Stimulated activated CD4-positive, alpha-beta T cell treated with anti-CD3 and anti-CD28 coated beads, Interleukin-4, amount 100 ng/mL, for 1 hour (primary cell): ENCODE data around the gene ST6GALNAC2.

Experiments
- DNase-seq: peaks from one replicate; pipeline ENCODE4 v3.0.0-alpha.2; 2020

Gene ST6GALNAC2

DNA sequence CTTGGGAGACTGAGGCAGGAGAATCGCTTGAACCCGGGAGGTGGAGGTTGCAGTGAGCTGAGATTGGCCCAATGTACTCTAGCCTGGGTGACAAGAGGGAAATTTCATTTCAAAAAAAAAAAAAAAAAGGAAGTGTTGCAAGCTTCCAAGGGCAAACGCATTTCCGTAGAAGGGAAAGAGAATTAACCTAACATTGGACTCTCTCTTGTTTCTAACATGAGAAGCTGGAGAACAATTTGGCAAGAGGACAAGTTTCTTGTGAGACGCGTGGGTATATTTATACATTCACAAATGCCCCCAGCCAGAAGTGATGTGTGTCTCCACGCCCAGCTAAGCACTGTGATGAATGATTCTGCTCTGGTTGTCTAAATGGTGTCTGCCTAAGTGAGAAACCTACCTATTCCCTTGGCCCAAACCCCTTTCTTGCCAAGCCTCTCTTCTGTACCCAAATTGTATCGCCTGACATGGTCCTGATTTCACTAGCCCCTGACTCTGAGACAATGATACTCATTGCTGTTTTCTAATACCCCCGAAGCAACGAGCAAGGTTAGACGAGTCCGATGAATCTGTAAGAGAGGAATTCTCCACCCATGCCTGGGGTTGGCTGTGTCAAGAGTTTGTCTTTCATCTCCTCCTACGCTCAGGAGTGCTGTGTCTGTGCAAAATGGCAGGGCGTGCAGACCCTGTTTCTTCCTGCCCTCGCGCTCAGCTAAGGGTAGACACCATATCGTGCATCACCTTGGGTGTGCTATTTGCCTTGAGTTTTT, 14.2 kb upstream of the ST6GALNAC2 start:
- no peak for DNase-seq

DNA sequence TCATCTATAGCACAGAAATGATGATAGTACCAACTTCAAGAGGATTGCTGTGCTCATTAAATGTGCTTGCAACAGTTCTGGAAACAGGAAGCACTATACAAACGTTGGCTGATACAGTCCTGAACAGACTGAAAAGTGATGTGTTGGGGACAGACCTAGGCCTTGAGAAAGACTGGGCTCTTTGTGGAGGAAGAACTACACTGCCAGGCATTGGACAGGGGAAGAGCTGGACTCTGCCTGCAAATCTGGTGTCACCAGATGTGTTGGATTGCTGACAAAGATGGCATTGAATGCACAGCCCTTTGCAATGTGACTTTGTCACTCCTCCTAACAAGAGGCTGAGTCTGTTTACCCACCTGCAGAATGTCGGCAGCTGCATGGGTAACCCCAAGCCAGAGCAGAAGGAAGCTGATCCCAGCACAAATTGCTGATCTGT, 12.4 kb upstream of the ST6GALNAC2 start:
- DNase-seq = no peak

DNA sequence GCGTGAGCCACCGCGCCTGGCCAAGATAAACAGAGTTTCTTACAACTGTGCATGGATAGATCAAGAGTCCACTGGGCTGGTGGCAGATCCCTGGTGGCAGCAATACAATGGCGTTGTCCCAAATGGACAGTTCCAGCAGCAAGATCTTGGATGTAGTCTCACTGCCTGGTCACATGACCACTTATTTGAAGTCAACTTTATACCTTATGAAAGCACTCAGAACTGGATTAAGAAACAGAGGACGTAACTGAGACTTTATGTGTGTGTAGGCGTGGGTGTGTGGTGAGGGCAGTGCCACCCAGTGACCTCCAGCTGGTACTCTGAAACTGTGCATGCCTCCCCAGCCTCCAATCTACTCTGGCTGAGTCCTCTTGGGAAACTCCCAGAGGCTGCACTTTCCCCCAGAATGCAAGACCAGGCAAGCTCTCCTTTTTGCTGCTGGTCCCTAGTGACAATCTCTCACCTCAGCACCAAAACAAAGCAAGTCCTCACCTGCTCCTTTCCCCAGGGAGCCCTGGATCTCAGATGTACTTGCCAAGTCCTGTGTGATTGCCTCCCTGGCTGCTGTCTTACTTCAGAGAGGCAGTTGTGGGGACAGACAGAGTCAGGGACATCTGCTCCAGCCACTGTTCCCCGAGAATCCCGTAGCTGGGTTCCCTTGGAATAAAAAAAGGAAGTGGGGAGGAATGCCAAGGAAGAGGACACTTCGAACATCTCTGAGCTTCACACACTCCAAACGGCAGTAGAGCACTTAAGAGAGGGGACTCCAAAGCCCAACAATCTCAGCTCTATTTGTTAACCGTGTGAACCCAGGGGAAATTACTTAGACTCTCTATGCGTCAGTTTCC, 11.7 kb upstream of the ST6GALNAC2 start:
- no peak for DNase-seq

DNA sequence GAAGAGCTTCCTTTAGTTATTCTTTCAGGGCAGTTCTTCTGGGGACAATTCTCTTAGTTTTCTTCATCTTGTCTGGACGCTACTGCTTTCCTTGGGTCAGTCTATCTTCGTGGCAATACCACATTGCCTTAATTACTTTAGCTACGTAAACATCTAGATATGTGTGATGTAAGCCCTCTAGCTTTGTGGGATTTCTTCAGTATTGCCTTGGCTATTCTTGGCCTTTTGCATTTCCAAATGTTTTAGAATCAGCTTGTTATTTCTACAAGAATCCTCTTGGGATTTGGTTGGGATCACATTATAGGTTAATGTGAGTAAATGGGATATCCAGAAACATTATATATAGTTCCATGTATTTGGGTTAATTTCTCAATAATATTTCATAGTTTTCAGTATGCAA, 9.0 kb upstream of the ST6GALNAC2 start:
- DNase-seq = no peak

DNA sequence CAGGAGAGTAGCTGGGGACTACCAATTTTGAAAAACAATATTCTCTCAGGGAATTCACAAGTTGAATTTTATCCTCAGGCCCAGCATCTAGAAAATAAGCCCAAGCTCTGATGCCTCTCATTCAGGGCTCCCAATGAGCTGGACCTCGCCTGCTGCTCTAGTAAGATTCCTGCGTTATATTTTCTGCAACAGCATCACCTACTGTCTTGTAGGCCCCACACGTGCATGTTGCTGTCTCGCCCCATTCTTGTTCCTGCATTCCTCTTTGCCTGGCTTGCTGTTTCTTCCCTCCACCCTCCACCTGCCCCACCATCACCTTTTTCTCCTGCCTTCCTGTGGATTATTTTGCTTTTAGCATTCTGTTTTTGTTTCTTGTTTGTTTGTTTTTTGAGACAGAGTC, 8.3 kb upstream of the ST6GALNAC2 start:
- DNase-seq = no peak

DNA sequence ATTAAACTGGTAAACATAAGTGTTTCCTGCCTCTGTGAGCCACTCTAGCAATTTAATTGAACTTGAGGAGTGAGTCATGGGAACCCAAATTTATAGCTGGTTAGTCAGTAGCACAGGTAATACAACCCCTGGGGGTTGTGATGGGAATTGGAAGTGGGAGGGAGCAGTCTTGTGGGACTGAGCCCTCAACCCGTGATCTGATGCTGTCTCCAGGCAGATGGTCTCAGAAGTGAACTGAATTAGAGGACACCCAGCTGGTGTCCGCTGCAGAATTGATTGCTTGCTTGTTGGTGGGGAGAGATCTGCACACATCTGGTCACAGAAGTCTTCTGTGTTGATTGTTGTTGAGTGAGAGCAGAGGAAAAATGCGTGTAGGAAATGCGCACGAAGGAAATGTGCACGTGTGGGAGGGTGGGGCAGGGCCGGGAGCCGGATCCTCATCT, 7.7 kb upstream of the ST6GALNAC2 start:
- no peak for DNase-seq

DNA sequence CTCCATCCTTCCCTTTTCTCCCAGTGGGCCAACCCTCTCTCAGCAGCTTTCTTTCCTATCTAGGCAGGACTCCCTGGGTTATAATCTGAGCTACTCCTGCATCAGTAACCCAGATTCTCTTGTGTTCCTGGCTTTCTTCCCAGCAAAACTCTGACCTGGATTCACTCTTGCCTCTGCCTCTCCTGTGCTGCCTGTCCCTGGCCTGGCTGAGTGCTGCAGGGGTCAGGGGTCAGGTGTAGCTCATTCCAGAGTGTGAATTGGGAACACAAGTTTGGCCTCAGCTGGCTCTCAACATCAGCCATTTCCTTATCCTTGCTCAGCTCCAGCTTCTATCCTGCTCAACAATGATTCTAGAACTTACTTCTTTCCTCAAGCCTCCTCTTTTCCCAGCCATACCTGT, 2.5 kb upstream of the ST6GALNAC2 start:
- no peak for DNase-seq

DNA sequence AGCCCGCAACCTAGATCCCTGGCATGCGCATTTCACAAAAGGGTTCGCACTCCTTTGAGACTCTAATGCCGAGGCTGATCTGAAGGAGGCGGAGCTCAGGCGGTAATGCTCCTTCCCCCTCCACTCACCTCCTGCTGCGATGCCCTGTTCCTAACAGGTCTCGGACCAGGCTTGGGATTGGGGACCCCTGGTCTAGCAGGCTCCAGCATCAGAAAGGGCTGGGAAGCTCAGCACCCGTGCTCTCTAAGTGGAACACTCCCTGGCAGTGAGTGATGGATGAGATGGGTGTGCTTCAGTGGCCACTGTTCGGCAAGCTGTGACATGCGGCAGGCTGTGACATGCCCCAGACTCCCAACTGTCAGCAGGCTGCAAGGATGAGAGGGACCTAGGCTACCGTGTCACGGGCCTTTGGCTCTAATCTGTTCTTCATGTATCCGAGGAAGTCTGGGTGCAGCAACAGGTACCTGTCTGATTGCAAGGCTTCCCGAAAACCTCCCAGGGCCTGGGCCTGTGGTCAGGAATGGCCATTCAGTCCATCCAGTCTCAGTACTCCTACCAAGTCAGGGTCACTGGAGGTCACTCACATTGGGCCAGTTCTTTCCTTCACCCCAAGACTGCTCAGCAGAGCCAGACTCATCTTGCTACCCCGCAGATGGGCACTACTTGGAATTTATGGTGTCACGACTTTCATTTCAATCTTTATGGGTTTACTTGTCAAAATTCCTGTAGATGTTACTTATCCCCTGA, 1.3 kb upstream of the ST6GALNAC2 start:
- DNase-seq = no peak

DNA sequence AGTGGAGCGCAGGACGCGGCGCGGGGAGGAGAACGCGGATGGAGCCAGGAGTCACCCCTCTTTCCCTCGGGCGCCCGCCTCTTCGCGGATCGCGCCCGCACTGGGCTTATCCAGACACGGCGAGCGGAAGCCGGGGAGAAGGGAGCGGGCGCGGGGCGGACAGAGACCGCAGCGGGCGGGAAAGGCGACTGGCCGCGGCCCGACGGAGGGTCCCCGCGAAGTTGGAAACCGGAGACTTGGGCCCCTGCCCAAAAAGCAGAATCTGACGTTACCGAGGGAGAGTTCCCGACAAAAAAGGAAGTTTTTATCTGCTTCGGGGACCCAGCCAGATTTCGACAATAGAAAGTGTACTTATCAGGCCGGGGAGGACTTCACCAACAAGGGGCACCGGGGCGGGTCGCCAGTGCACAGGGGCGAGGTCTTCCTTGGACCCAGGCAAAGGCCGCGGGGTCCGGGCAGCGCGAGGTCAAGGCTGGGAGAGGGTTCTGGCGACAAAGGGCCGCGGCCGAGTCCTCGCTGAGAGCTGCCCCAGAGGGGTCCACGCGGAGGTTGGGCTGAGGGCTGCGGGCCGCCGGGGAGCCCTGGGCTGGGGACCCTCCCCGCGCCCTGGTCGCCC, 519 bp downstream of the ST6GALNAC2 start:
- DNase-seq = no peak

DNA sequence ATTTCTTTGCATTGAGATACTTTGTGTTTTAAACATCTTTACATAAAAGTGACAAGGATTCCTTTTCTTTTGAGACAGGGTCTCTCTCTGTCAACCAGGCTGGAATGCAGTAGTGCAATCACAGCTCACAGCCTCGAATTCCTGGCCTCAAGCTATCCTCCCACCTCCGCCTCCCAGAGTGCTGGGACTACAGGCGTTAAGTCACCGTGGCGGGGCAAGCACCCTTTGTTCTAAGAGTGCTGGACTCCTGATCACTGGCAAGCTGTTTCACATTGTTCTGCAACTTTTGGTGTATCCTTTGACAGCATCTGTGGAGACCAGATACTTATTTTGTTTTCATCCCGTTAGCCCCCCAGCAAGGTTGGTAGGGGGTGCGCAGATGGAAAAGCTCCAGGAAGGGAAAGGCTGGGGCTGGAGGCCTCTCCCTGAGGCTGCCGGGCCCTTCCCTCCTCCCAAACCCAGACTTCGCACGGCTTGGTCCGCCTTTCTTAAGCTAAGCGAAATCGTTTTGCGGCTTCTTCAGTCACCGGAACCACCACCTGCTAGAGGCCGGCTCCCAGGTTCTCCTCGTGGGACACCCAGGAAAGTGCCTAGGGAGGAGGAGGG, 1.1 kb downstream of the ST6GALNAC2 start:
- no peak for DNase-seq

DNA sequence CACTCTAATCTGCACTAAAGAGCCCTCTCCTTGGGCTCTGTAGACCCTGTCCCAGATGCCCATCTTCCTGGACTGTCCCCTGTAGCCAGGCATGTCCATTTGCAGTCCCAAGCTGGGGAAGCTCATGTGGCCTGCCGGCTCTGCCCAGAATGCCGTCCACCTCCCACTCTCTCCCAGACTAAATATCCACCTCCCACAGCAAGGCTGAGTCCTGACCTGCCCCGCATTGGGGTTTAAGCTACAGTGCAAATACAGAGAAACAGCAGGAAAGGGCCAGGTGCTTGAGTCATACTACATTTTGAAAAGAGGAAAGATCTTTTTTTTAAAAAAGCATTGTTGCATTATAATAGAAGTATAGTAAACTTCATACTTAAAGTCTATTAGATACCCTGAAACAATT, 3.0 kb downstream of the ST6GALNAC2 start:
- DNase-seq = no peak

DNA sequence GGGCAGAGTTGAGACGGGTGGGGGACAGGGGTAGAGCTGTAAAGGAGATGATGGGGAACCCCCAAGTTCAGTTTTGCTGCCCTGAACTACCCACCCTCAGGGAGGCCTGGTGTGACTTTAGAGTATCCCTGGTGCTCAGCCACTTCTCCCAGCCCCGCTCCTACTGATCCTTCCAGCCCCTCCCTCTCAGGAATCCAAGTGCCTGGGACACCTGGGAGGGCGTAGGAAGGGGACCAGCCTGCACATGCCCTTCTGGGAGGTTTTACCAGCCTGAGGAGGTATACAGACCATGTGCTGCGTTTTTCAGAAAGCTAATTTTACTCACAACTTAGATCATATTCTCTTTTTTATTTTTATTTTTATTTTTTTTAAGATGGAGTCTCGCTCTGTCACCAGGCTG, 4.1 kb downstream of the ST6GALNAC2 start:
- no peak for DNase-seq

DNA sequence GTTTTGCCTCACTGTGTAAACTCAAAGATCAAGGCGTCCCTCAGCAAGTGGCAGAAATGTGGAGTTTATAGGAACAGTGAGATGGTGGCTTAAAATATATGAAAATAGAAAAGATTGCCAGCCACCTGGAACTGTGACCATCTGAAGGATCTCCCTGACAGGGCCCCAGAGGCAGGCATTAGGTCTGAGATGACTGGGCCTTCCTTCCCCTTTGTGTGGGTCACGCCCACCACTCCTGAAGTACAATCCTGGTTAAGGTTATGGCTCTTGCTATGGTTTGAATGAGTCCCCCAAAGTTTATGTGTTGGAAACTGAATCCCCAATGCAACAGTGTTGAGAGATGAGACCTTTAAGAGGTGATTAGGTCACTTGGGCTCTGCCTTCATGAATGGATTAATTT, 6.4 kb downstream of the ST6GALNAC2 start:
- no peak for DNase-seq

DNA sequence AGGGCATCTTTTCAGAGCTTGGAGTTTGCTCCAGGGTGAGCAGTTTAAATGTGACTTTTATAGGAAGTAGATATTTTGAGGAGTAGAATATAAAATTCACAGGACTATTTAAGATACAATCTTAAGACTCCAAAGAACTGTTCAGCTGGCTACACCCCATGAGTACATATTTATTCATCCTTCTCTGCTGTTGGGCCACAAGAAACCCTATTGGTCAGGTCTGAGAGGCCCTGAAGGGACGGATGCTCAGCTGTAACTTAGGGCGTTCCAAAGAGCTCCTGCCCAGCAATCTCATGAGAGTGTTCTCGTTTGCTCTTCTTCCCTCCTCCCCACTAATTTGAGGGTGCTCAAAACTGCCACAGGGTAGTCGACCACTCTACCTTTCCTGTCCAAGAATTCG, 7.3 kb downstream of the ST6GALNAC2 start:
- no peak for DNase-seq

DNA sequence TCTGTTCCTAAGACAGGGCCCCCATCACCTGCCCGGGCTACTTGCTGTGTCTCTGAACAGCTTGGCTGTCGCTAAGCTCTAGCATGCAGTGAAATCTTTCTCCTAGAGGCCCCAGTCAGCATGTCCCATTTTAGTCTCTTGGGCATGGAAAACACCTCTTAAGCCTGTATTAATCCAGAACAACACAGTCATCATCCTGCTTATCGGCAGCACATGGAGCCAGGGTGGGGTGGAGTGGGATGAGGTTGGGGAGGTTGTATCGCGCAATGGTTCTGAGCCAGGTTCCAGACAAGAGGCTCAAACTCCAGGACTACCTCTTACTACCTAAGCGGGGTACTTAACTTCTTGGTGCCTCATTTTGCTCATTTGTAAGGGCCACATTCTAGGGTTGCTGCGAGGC, 7.8 kb downstream of the ST6GALNAC2 start:
- no peak for DNase-seq

DNA sequence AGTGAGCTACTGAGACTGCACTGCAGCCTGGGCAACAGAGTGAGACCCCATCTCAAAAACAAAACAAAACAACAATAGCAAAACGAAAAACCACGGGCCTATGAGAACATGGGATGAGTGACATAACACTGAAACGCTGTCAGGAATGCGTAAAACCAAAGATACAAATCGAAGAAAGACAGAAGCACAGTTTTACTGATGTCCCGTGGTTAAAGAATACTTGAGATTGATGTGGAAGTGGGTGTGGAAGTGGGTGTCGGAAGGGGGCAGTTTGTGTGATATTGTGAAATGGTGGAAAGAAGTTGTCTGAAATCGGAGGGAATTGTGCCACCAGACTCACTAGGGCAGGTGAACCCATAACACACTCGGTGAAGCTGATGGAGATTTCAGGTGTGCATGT, 9.5 kb downstream of the ST6GALNAC2 start:
- no peak for DNase-seq

DNA sequence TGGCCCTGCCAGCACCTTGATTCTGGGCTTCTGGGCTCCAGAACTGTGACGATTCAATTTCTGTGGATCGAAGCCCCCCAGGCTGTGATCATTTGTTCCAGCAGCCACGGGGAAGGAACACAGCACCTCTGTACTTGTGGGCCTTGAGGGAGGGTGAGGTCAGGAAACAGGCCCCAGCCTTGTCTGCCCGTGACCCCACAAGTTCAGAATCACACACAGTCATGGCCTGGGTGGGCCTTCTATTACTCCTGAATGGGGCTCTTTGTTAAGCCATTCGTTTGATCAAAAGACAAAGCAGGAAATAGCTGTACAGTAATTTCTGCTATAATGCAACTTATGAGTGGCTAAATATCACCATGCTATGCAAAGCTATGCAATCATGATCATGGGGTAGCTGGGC, 10.1 kb downstream of the ST6GALNAC2 start:
- no peak for DNase-seq

DNA sequence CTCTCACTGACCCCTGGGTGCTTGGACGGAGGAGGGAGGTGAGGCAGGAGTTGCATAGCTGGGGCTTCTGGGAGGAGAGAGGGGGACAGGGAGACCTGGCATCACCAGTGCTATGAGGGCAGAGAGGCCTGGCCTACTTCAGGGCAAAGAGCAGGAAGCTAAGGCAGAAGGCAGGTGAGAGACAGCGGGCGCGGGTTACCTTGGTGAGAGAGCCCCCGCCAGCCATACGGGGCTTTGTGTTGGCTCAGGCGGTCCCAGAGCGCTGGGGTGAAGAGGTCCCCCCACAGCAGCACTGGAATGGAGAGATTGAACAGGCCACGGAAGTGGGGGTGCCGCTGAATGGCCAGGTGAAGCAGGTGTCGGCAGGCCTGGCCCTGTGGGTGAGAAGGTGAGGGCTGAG, 11.5 kb downstream of the ST6GALNAC2 start:
- no peak for DNase-seq

DNA sequence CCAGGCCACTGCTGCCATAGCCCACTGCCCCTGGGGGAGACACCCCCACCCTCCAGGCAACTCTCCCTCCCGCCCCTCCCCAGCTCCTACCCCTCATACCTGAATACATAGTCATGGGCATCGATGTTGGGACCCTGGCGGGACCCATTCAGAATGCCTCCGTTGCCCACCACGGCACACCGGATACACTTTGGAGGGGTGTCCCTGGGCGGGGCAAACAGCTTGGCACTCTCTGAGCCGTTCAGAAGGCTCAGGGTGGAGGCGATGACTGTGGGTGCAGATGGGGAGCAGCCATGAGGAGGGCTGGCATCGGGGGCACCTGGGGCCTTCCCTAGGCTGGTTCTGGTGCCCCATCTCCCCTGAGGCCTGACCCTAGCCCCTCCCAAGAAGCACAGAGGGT, 12.6 kb downstream of the ST6GALNAC2 start:
- DNase-seq = no peak

DNA sequence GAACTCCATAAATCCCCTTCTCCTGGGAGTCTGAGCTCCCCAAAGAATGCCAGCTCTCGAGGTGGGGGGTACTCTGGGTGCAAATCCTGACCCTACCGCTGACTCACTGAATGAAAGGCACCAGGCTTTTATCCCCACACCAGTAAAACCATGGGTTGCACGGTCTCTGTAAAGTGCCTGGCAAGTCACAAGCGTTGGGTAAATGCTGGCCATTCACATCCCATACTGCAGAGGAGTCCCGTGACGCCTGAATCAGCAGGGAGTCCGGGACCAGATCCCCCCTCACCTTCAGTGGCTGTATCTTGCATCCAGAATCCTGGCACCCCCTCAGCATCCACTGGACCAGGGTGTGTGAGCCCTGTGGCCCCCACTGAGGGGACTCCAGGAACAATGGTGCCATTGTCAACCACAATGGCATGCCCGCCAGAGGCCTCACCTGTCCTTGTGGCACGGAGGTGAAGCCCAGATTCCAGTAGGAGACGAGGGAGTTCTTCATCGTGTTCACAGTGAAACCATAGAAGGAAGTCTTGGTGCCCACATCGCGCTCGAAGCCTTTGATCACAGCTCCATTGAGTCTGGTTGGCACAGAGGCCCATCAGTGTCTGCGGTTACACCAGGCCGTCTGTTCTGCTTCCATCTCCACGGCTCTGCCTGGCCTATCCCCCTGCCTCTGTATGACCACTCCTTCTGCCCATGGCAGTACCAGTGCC, 13.3 kb downstream of the ST6GALNAC2 start:
- no peak for DNase-seq

DNA sequence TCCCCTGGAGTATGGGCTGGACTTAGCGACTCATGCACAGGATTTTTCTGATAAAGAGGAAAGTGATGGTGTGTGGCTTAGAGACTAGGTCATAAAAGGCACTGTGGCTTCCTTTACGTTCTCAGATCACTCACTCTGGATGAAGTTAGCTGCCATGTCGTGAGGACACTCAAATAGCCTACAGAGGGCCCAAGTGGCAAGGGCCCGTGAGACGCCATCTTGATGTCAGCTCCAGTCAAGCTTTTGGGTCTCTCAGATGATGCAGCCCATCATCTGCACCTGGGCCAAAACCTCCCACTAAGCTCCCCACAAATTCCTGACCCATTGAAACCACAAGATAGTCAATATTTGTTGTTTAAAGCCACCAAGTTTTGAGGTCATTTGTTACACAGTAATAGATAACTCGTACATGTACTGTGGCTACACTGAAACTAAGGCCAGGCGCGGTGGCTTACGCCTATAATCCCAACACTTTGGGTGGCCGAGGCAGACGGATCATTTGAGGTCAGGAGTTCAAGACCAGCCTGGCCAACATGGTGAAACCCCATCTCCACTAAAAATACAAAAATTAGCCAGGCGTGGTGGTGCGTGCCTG, 14.7 kb downstream of the ST6GALNAC2 start:
- DNase-seq = no peak

DNA sequence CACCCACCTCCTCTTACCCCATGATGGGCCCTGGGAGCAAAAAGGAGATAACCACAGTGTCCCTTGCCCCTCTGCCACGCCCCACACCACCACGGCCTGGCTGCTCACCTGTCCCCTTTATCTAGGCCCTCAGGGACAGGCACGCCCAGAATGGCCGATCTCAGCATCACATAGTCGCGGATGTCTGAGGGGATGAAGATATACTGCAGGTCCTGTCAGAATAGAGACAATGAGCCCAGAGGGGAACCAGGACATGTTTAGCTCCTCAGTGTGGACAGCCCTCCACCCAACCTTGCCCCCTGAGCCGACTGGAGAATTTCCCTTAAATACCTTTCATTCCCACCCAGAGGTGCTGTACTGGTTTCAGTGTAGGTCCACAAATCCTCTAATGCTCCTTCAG, 15.2 kb downstream of the ST6GALNAC2 start:
- DNase-seq = no peak
